GM19395 (cell line): Measurements from ENCODE around the gene MRPL16.
A peak's percentile ranks its signal among the peaks of the same experiment; 100 is the strongest.
"Not testable (repeated sequence)": the region's sequence is repeated elsewhere in the genome, so short reads cannot be mapped to it uniquely, and the experiment has no call there.

Source experiments
- ATAC-seq: cut with Tn5 transposase; IDR thresholded peaks from one replicate; pipeline ENCODE4 v1.9.1; 2021; ENCODE audit warnings: mild to moderate bottlenecking, moderate library complexity; ENCODE audit not compliant: unreplicated experiment

MRPL16 gene

GRCh38 chr11:59810189-59810910 is at the start of gene MRPL16:
MRPL16 (minus strand) TSS chr11:59810778; CDS start chr11:59810658, 120 bp downstream.
- ATAC-seq, result peak; percentile 97

GRCh38 chr11:59859673-59860072 is 49.1 kb upstream of the MRPL16 start:
- no peak for ATAC-seq

- ATAC-seq, result no peak
Measured at GRCh38 chr11:59857439-59858434, 47.2 kb upstream of the MRPL16 start.

GRCh38 chr11:59854871-59855270 is 44.3 kb upstream of the MRPL16 start:
- no peak for ATAC-seq

- not testable (repeated sequence) for ATAC-seq
Measured at GRCh38 chr11:59851416-59851815, 40.8 kb upstream of the MRPL16 start.

- peak; percentile 20 for ATAC-seq
Measured at GRCh38 chr11:59849551-59849950, 39.0 kb upstream of the MRPL16 start.

GRCh38 chr11:59849129-59849528 is 38.6 kb upstream of the MRPL16 start:
- peak; percentile 56 for ATAC-seq

GRCh38 chr11:59848439-59848838 is 37.9 kb upstream of the MRPL16 start:
- not testable (repeated sequence) for ATAC-seq

- ATAC-seq, result no peak
Measured at GRCh38 chr11:59847626-59848025, 37.0 kb upstream of the MRPL16 start.

- ATAC-seq, result no peak
Measured at GRCh38 chr11:59846556-59846955, 36.0 kb upstream of the MRPL16 start.

- ATAC-seq, result no peak
Measured at GRCh38 chr11:59845399-59845798, 34.8 kb upstream of the MRPL16 start, which contains the start of gene CBLIF. CBLIF (minus strand) TSS chr11:59845499; CDS start chr11:59845453, 46 bp downstream.

GRCh38 chr11:59842316-59842715 is 31.7 kb upstream of the MRPL16 start:
- ATAC-seq, result no peak

- ATAC-seq, result no peak
Measured at GRCh38 chr11:59841514-59841913, 30.9 kb upstream of the MRPL16 start.

GRCh38 chr11:59839615-59840014 is 29.0 kb upstream of the MRPL16 start:
- no peak for ATAC-seq

GRCh38 chr11:59833602-59834001 is 23.0 kb upstream of the MRPL16 start:
- ATAC-seq, result no peak

GRCh38 chr11:59829358-59829757 is 18.8 kb upstream of the MRPL16 start:
- no peak for ATAC-seq

- peak; percentile 93 for ATAC-seq
Measured at GRCh38 chr11:59822989-59823566, 12.5 kb upstream of the MRPL16 start.

GRCh38 chr11:59818572-59818971 is 8.0 kb upstream of the MRPL16 start:
- ATAC-seq, result peak; percentile 37

GRCh38 chr11:59816434-59816833 is 5.9 kb upstream of the MRPL16 start:
- not testable (repeated sequence) for ATAC-seq

- no peak for ATAC-seq
Measured at GRCh38 chr11:59815754-59816153, 5.2 kb upstream of the MRPL16 start.

GRCh38 chr11:59814021-59814420 is 3.4 kb upstream of the MRPL16 start:
- no peak for ATAC-seq
